Activated CD4-positive, alpha-beta T cell treated with anti-CD3 and anti-CD28 coated beads for 24 hours (primary cell): ENCODE measurements around the gene WRAP73.

Experiments used
- DNase-seq, 2 donors: peaks; one replicate each; pipeline ENCODE4 v3.0.0-alpha.2; 2020; ENCODE audit warnings: low read depth in 2 of 2

Gene WRAP73

GRCh38 chr1:3646596-3646995 lies 3.3 kb downstream of the WRAP73 start:
- no peak for DNase-seq

GRCh38 chr1:3645666-3646355 lies 4.1 kb downstream of the WRAP73 start:
- no peak for DNase-seq

GRCh38 chr1:3645247-3645646 lies 4.7 kb downstream of the WRAP73 start:
- no peak for DNase-seq

GRCh38 chr1:3644273-3644672 lies 5.6 kb downstream of the WRAP73 start:
- no peak for DNase-seq

GRCh38 chr1:3642919-3643675 lies 6.8 kb downstream of the WRAP73 start:
- DNase-seq = no peak

- no peak for DNase-seq
Measured at GRCh38 chr1:3641816-3642215, 8.1 kb downstream of the WRAP73 start.

GRCh38 chr1:3641046-3641760 lies 8.7 kb downstream of the WRAP73 start:
- no peak for DNase-seq

- DNase-seq = no peak
Measured at GRCh38 chr1:3640121-3640837, 9.6 kb downstream of the WRAP73 start.

- DNase-seq = no peak
Measured at GRCh38 chr1:3639397-3639911, 10.4 kb downstream of the WRAP73 start.

- no peak for DNase-seq
Measured at GRCh38 chr1:3638676-3639075, 11.2 kb downstream of the WRAP73 start.

GRCh38 chr1:3638027-3638426 lies 11.9 kb downstream of the WRAP73 start:
- DNase-seq = no peak

GRCh38 chr1:3636531-3636930 lies 13.4 kb downstream of the WRAP73 start:
- DNase-seq = no peak

- DNase-seq = no peak
Measured at GRCh38 chr1:3636080-3636479, 13.8 kb downstream of the WRAP73 start.

- no peak for DNase-seq
Measured at GRCh38 chr1:3634059-3634800, 15.7 kb downstream of the WRAP73 start.

- DNase-seq = no peak
Measured at GRCh38 chr1:3633344-3634058, 16.4 kb downstream of the WRAP73 start.

GRCh38 chr1:3632716-3633343 lies 17.1 kb downstream of the WRAP73 start:
- DNase-seq = no peak

GRCh38 chr1:3632298-3632697 lies 17.6 kb downstream of the WRAP73 start:
- no peak for DNase-seq

- DNase-seq = no peak
Measured at GRCh38 chr1:3631320-3632260, 18.3 kb downstream of the WRAP73 start.

- no peak for DNase-seq
Measured at GRCh38 chr1:3630914-3631313, 19.0 kb downstream of the WRAP73 start.
